CD4-positive, alpha-beta T cell treated with Interleukin-10 for 1 hour (primary cell): ENCODE data around the gene KRTAP10-6.
"Not testable (repeated sequence)": the region's sequence is repeated elsewhere in the genome, so short reads cannot be mapped to it uniquely, and the experiment has no call there.

Source experiments
- DNase-seq: peaks from one replicate; pipeline ENCODE4 v3.0.0-alpha.2; 2020

KRTAP10-6 gene

GRCh38 chr21:44557491-44558328, 34.6 kb downstream of the KRTAP10-6 start:
- DNase-seq = no peak

GRCh38 chr21:44556879-44557278, 35.4 kb downstream of the KRTAP10-6 start:
- no peak for DNase-seq

- no peak for DNase-seq
Observed at GRCh38 chr21:44555200-44555875, 37.0 kb downstream of the KRTAP10-6 start.

DNA sequence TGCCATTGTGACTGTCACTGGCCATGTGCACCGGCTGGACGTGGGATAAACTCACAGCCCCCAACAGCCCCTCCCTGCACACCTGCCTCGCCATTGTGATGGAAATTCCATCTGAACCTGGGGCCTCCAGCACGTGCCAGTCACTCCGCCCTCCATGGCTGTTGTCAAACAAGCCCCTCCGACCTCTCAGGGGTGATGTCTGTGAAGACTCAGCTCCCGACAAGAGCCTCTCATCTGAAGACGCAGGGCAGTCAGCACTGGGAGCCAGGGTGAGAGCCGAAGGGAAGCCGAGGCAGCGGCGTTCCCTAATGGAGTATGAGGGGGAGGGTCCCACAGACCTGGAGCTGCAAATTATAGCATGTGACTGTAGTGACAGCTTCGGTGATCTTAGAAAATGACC, 39.6 kb downstream of the KRTAP10-6 start:
- no peak for DNase-seq

DNA sequence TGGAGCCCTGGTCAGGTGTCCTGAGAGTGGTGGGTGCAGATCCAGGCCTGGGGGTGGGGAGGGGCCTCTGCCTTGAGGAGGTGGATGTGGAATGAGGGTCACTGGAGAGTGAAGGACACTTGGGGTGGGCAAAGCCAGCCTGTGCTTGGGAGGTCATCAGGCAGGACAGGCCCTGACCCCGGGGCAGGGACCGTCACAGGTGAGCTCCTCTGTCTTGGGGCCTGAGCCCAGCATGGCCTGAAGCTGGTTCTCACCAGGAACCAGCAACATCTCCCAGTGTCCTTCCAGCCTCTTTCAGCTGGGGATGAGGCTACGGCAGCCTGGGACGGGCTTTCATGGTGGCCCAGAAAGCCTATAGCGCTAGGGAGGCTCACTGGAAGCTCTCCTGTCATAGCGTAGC, 40.2 kb downstream of the KRTAP10-6 start:
- DNase-seq = no peak

DNA sequence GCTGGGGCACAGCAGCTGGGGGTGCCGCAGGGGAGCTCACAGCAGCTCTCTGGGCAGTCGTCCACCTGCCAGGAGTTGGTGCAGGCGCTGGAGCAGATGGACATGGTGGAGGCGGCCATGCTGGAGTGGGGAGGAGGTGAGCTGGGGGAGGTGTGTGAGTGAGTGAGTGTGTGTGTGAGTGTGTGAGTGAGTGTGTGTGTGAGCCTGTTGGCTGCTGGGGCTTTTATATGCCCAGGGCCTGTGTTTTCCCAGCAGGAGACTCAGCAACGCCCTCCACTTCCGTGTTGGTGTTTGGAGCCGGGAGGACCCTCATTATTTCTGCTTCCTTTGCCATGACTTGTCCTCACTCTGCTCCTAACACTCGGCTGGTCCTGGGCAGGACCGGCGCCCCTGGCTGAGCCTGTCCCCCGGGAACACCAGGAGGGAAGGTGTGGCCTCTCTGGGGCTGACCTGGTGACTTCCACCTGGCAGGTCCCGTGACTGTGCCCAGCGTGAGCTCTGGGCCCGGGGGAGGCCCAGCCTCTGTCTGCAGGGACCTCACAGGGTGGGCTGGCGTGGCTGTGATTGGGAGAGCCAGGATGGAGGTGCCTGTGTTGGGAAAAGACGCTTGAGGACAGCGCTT, 40.9 kb downstream of the KRTAP10-6 start, which contains the start of gene KRTAP10-2:
Gene KRTAP10-2, minus strand, starts transcription at position 166 of the 622 bp plus-strand sequence. Its CDS starts 47 bp downstream, at position 119.
- no peak for DNase-seq

DNA sequence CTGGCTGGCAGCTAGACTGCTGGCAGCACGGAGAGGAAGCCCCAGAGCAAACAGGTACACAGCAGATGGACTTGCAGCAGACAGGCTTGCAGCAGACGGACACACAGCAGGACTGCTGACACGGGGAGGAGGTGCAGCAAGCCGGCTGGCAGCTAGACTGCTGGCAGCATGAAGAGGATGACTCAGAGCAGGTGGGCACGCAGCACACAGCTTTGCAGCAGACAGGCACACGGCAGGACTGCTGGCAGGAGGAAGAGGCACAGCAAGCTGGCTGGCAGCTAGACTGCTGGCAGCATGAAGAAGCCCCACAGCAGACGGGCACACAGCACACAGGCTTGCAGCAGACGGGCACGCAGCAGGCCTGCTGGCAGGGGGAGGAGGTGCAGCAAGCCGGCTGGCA, 41.5 kb downstream of the KRTAP10-6 start:
- DNase-seq = no peak

DNA sequence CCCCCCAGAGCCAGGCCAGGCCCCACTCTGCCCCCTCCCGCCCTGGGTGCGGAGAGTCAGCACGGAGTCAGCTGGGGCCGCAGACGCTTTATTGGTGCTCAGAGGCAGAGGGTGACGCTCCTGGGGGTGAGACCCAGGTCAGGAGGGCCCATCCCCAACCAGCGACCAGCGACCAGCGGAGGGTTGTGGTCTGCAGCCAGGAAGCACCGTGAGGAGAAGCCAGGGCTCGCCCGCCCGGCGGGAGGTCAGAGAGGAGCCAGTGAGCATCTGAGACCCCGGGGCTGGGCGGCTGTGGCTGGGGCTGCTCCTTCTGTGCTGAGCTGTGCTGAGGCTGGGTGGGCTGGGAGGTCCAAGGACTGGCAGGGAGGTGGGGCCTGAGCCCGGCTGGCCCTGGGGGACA, 42.0 kb downstream of the KRTAP10-6 start:
- not testable (repeated sequence) for DNase-seq

- no peak for DNase-seq
Observed at GRCh38 chr21:44549525-44550211, 42.6 kb downstream of the KRTAP10-6 start.

DNA sequence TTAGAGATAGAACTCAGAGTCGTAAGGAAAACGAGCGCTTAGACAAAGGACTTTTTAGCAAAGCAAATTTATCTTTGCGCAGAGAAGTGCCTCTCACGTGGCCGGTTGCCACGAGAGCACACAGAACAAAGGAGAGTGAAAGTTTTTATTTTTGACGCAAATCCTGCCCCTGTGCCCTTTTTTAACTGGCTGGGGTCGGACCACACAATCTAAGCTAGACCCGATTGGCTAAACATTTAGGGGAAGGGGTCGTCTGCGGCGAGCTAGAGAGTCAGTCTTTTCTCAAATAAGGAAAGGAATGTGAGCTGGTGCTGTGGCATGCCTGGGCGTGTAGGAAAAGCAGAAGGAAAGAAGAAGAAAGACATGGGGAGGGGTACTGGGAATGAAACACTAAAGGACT, 43.4 kb downstream of the KRTAP10-6 start:
- no peak for DNase-seq

GRCh38 chr21:44548381-44548780, 43.9 kb downstream of the KRTAP10-6 start:
- DNase-seq = no peak

- peak; percentile 52 for DNase-seq
Observed at GRCh38 chr21:44547656-44548331, 44.5 kb downstream of the KRTAP10-6 start.

- DNase-seq = no peak
Observed at GRCh38 chr21:44544566-44544965, 47.7 kb downstream of the KRTAP10-6 start.

DNA sequence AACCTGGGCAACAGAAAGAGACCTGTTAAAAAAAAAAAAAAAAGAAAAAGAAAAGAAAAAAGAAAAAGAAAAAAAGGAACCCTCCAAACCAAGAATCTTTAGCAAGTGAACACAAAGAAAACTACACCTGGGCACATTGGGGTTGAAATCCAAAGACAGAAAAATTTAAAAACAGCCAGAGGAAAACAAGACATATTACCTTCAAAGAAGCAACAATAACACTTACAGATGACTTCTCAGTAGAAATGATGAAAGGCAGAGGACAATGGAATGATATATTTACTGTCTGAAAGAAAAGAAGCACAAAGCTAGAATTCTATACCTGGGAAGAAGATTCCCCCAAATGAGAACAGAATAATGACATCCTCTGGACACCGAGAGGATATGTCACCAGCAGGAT, 49.6 kb downstream of the KRTAP10-6 start:
- no peak for DNase-seq
